Stimulated activated effector memory CD8-positive, alpha-beta T cell treated with anti-CD3 and anti-CD28 coated beads, Interleukin-12 subunit alpha, Interleukin-12 subunit beta, amount 100 ng/mL, for 72 hours (primary cell): ENCODE data around the gene RET.
A peak's percentile ranks its signal among the peaks of the same experiment; 100 is the strongest.

ENCODE experiments used
- ATAC-seq: fragments of 150-1000 bp; cut with Tn5 transposase; 2 replicates; pipeline ENCODE4 v1.10.0; 2021
- DNase-seq, 2 donors: peaks; one replicate each; pipeline ENCODE4 v3.0.0; 2021 to 2022; ENCODE audit warnings: low spot score in 2 of 2
- H3K27ac Mint-ChIP-seq: one replicate; pipeline ENCODE4 v1.8.0; 2022; ENCODE audit warnings: mild to moderate bottlenecking, mixed read lengths
- H3K36me3 Mint-ChIP-seq: one replicate; pipeline ENCODE4 v1.8.0; 2022; ENCODE audit warnings: mild to moderate bottlenecking, mixed read lengths
- H3K4me1 Mint-ChIP-seq: one replicate; pipeline ENCODE4 v1.8.0; 2022; ENCODE audit warnings: mixed read lengths
- H3K4me3 Mint-ChIP-seq: one replicate; pipeline ENCODE4 v1.8.0; 2022; ENCODE audit warnings: mild to moderate bottlenecking, mixed read lengths
- H3K9me3 Mint-ChIP-seq: one replicate; pipeline ENCODE4 v1.8.0; 2022; ENCODE audit warnings: mixed read lengths

The RET gene

DNA sequence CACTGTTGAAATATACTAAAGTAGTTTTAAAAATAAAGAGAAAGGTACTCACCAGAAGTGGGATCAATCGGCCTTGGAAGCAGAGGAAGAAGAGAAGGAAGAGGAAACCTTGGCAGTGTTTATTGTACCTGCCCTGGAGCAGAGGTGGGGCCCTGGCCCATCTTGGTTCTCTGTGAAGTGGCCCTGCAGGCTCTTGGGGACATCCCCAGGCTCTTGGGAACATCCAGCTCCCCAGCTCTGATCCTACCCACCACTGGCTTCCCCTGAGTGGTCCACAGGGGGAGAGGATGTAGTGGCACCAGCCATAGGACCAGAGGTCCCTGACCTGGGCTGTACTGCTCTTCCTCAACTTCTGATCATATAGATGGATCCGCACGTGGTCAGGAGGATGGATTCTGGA is 22.3 kb upstream of the RET start:
- ATAC-seq = no peak

DNA sequence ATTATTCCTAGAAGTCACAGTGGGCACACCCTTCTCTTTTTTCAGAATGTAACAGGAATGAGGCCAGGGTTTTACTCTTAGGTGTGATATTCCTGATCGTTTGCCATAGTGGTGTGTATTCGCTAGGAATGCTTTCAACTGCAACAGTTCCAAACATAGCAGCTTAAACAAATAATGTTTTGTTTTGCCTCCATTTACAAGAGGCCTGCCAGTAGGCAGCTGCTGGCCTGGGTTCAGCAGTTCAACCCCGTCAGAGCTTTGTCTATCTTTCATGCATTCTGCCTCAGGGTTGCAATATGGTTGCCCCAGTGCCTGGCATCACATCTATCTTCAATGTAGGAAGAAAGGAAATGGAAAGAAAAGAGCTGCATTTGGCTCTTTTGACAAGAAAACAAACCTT is 21.7 kb upstream of the RET start:
- H3K4me3 Mint-ChIP-seq = no peak overlapping the region
- peaks cover 5% of the 10 kb centered on the region for H3K4me1 Mint-ChIP-seq

More for the DNA sequence above, 22.3 kb upstream of the RET start:
- Mint-ChIP-seq H3K9me3 (no peaks in the 10 kb centered on the region), H3K4me1 (peaks cover 5% of the 10 kb centered on the region), H3K36me3 (no peaks in the 10 kb centered on the region), H3K4me3 (no peak overlapping the region), H3K27ac (no peak overlapping the region)
- DNase-seq = no peak

DNA sequence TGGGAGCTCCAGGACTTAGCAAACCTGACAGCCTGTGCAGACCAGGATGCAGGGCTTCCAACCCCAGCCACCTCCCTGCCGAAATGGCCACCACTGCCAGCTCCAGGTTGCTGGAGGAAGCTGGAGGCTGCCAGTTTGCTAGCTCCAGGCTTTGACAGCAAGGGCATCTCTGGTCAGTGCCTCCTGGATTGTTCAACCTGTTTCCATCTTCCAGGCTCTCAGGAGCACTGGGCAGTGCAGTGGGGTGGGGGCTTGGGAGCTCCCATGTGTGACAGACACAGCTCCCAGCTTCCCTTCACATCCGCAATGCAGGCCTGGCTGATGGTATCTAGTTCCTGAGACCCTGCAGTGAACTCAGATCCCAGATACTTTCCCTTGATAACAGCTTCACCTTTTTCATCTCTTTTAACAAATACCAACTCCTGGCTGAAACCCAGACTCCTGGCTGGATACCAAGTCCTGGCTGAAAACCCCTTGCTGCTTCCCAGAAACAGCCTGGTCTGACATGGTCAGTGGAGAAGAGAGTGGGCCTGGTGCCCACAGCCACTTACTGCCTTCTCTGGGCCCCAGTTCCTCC is 20.8 kb upstream of the RET start:
- no peaks in the 10 kb centered on the region for H3K9me3 Mint-ChIP-seq
- no peak for ATAC-seq
- peaks cover 5% of the 10 kb centered on the region for H3K4me1 Mint-ChIP-seq
- no peak overlapping the region for H3K4me3 Mint-ChIP-seq
- H3K36me3 Mint-ChIP-seq = no peaks in the 10 kb centered on the region
- no peak for DNase-seq
- H3K27ac Mint-ChIP-seq = no peak overlapping the region

More for the DNA sequence above, 21.7 kb upstream of the RET start:
- Mint-ChIP-seq H3K36me3 (no peaks in the 10 kb centered on the region), H3K27ac (no peak overlapping the region), H3K9me3 (no peaks in the 10 kb centered on the region)
- DNase-seq (no peak), ATAC-seq (no peak)

DNA sequence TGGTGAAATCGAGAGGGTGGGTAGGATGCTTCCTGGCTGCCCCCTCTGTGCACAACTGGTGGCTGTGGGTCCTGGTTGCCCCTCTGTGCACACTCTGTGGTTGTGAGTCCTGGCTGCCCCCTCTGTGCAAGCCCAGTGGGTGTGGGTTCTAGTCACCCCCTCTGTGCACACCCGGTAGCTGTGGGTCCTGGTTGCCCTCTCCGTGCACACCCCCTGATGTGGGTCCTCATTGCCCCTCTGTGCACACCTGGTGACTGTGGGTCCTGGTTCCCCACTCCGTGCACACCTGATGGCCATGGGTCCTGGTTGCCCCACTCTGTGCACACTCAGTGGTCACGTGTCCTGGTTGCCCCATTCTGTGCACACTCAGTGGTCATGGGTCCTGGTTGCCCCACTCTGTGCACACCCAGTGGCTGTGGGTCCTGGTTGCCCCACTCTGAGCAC is 20.3 kb upstream of the RET start:
- Mint-ChIP-seq H3K4me3 (no peak overlapping the region), H3K27ac (no peak overlapping the region)
- DNase-seq = no peak

DNA sequence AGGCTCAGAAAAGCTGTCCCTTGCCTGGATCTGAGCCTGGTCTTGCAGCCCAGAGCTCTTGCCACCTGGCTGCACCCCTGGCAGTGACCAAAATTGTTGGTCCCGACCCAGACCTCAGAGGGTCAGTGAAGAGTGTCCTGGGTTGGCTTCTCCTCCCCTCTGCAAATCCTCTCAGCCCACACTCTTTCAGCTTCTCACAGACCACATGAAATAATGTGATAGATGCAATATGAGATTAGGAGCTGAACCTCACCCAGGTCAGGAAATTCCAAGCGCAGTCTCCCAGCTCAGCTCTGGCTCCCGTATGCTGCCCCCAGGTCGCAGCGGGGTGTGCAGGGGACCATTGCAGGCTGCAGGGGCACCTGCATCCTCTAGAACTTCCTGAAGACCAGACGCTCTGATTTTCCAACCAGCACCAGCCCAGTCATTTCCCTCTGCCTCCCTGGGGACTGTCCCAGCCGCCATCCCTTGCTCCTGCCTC is 19.6 kb upstream of the RET start:
- DNase-seq (no peak), ATAC-seq (no peak)
- Mint-ChIP-seq H3K9me3 (no peaks in the 10 kb centered on the region), H3K4me3 (no peak overlapping the region), H3K36me3 (no peaks in the 10 kb centered on the region), H3K27ac (no peak overlapping the region), H3K4me1 (peaks cover 5% of the 10 kb centered on the region)

More for the DNA sequence above, 20.3 kb upstream of the RET start:
- no peaks in the 10 kb centered on the region for H3K36me3 Mint-ChIP-seq
- no peaks in the 10 kb centered on the region for H3K9me3 Mint-ChIP-seq
- peak; percentile 24 for ATAC-seq
- H3K4me1 Mint-ChIP-seq = peaks cover 5% of the 10 kb centered on the region

DNA sequence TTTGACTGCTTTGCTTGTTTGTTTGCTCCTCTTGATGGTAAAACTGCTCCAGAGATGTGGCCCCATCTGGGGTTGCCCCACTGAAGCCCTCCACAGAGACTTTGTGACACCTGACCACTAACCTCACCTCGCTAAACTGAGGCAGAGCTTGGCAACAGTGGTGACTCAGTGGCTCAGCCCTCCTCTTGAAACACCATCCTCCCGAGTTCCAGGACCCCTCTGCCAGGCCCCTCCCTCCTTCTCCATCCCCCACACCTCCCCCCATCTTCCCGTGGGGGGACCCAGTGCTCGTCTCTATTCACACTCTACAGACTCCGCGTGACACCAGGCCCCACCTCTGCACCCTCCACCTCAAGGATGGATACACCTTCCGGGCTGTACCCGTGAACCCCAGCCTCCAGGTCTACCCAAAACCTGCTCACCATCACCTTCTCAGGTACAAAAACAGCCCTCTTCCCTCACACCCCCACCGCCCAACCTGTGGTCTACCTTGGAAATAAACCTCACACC is 19.0 kb upstream of the RET start:
- DNase-seq (no peak), ATAC-seq (no peak)
- peaks cover 5% of the 10 kb centered on the region for H3K4me1 Mint-ChIP-seq
- H3K4me3 Mint-ChIP-seq = no peak overlapping the region
- no peak overlapping the region for H3K27ac Mint-ChIP-seq
- no peaks in the 10 kb centered on the region for H3K36me3 Mint-ChIP-seq
- no peaks in the 10 kb centered on the region for H3K9me3 Mint-ChIP-seq

DNA sequence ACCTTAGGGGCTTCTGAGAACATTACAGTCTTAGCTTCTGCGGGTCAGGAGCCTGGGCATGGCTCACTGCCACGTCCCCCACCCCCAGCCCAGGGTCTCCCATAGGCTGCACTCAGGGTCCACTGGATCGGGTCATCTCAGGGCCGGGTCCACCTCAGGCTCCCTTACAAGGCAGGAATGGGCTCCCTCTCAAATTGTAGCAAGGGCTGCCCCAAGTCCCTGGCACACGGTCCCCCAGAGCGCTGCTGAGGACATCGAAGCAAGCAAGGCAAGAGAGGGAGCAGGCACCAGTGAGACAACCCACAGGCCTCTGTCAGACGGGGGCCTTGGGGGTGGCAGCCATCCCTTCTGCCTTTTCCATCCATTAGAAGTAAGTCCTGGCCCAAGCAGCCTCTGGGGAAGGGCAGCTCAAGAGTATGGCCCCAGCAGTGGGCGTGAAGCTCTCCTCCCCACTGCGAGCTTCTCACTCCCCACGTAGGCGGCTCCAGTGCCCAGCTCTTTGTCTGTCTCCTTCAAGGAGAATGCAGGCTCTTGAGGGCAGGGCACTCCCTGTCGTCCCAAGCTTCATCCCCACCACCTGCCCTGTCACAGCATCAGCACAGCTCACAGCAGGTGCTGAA is 18.0 kb upstream of the RET start:
- H3K9me3 Mint-ChIP-seq = no peaks in the 10 kb centered on the region
- H3K36me3 Mint-ChIP-seq = no peaks in the 10 kb centered on the region
- no peak for ATAC-seq
- peaks cover 5% of the 10 kb centered on the region for H3K4me1 Mint-ChIP-seq
- H3K27ac Mint-ChIP-seq = no peak overlapping the region
- DNase-seq = no peak
- no peak overlapping the region for H3K4me3 Mint-ChIP-seq

DNA sequence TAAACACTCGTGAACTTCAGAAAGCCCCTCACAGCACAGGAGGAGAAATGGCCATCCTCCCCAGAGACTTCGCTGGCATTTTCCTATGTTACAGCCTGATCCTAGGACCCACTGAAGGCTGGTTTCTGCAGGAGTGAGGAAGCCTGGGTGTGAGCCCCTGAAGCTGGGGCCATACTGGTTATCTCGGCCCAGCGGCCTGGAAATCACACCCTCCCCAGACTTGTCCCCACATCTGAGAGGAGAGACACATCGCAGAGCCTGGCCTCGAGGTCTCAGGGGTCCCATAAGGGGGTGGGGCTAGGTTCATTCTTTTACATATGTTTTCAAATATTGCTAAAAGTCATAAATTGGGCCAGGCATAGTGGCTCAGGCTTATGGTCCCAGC is 17.5 kb upstream of the RET start:
- no peak for ATAC-seq
- no peaks in the 10 kb centered on the region for H3K36me3 Mint-ChIP-seq
- H3K4me3 Mint-ChIP-seq = no peak overlapping the region
- no peak overlapping the region for H3K27ac Mint-ChIP-seq
- no peaks in the 10 kb centered on the region for H3K9me3 Mint-ChIP-seq
- no peak for DNase-seq
- peaks cover 5% of the 10 kb centered on the region for H3K4me1 Mint-ChIP-seq

DNA sequence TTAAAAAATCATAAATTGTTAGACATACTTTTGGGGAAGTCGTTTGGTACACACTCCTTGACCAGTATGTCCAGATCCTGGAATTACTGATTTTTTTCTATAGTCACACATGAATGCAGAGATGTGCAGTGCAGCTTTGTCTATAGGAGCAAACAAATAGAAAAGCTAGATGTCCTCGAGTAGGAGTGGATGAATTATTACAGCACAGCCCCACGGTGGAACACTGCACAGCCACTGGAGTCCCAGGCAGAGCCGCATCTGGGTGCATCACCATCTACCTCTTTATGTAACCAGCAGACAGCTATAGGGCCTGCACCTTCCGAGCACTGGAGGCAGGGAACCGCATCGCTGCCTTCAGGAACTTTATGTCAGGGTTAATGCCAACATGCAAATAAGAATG is 17.0 kb upstream of the RET start:
- Mint-ChIP-seq H3K36me3 (no peaks in the 10 kb centered on the region), H3K9me3 (no peaks in the 10 kb centered on the region), H3K4me1 (peaks cover 5% of the 10 kb centered on the region), H3K4me3 (no peak overlapping the region), H3K27ac (no peak overlapping the region)
- DNase-seq = no peak
- no peak for ATAC-seq

DNA sequence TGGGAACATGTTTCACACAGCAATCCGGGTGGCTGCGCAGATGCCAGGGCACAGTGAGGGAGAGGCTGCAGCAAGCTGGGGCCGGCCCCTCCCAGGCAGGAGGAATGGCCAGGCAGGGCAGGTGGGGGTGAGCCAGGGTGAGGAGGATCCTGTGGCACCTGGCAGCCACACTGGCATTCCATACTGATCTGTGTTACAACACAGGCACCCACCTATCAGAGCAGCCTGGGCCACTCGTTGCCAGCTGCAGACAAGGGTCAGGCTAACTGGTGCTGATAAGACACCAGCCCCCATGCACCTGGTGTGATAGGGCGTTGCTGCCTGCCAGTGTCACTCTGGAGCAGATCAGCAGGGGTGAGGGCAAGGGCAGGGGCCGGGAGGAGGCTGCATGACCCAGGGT is 16.6 kb upstream of the RET start:
- Mint-ChIP-seq H3K36me3 (no peaks in the 10 kb centered on the region), H3K27ac (no peak overlapping the region), H3K4me1 (peaks cover 5% of the 10 kb centered on the region), H3K4me3 (no peak overlapping the region), H3K9me3 (no peaks in the 10 kb centered on the region)
- ATAC-seq (no peak), DNase-seq (no peak)

DNA sequence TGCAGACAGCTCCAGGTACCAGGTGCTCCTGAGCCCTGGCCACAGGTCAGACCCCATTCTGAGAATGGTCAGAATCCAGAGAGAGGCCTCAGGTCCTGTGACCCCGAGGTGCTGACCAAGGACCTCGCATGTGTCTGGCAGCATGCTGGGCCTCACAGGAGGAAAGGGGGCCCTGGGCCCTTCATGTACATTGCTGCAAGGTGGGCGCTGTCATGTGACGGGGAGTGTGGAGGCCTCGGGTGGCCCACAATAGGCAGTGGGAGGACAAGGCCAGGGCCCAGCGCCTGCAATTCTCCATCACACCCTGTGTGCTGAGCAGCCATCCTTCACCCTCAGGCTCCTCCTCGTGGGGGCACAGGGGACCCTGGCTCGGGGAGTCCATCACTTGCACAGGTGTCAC is 15.5 kb upstream of the RET start:
- ATAC-seq = no peak
- Mint-ChIP-seq H3K36me3 (no peaks in the 10 kb centered on the region), H3K4me3 (no peak overlapping the region), H3K27ac (no peak overlapping the region), H3K9me3 (no peaks in the 10 kb centered on the region), H3K4me1 (peaks cover 5% of the 10 kb centered on the region)
- DNase-seq = no peak

DNA sequence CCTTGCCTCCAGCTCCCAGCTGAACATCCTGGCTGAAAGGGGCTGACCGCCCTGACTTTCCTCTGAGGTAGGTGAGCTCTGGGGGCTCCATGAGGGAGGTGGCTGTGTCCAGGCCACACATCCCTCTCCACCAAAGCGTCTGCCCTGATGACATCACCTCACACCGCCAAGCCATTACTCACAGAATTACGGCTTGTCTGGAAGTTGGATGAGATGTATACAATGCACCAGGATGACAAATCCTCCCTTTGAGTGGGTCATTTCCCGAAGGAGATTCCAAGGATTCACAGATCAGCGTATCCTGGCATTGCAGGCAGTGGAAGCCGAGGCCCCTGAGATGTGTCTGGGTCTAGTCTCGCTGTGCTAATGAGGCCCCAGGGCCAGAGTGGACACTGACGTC is 15.1 kb upstream of the RET start:
- Mint-ChIP-seq H3K27ac (no peak overlapping the region), H3K36me3 (no peaks in the 10 kb centered on the region), H3K4me3 (no peak overlapping the region), H3K4me1 (peaks cover 5% of the 10 kb centered on the region), H3K9me3 (no peaks in the 10 kb centered on the region)
- DNase-seq = no peak
- no peak for ATAC-seq

DNA sequence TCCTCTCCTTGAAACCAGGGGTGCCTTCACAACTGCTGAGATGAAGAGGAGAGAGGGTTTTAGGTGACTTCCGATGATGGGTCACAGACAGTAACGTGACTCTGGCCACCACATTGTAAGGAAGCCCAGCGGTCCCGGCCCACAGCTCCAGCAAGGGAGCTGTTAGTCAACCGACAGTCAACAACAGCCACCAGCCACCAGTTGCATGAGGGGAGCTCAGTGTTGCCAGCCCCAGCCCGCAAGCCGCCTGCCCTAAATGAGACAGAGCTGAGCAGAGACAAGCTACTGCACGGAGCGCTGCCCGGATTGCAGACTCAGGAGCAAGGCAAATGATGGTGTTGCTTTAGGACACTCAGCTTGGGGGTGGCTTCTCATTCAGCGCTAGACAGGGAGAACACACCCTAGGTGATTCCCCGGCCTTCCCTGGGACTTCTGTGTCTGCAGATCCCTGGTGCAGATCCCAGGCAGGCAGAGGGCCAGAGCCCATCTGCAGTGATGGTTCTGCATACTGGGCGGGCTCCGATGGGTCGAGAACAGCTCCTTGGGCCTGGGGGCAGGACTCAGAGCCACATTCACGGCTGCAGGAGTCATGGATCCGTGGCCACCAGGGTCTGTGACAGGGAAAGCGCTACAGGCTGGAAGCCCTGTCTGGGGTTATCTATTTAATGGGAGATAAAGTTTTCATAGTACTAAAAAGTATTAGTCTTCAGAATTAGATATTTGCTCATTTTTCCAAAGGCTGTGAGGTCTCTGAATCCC is 14.3 kb upstream of the RET start:
- peaks cover 5% of the 10 kb centered on the region for H3K4me1 Mint-ChIP-seq
- ATAC-seq (no peak), DNase-seq (no peak)
- no peak overlapping the region for H3K27ac Mint-ChIP-seq
- H3K9me3 Mint-ChIP-seq = no peaks in the 10 kb centered on the region
- no peaks in the 10 kb centered on the region for H3K36me3 Mint-ChIP-seq
- no peak overlapping the region for H3K4me3 Mint-ChIP-seq

DNA sequence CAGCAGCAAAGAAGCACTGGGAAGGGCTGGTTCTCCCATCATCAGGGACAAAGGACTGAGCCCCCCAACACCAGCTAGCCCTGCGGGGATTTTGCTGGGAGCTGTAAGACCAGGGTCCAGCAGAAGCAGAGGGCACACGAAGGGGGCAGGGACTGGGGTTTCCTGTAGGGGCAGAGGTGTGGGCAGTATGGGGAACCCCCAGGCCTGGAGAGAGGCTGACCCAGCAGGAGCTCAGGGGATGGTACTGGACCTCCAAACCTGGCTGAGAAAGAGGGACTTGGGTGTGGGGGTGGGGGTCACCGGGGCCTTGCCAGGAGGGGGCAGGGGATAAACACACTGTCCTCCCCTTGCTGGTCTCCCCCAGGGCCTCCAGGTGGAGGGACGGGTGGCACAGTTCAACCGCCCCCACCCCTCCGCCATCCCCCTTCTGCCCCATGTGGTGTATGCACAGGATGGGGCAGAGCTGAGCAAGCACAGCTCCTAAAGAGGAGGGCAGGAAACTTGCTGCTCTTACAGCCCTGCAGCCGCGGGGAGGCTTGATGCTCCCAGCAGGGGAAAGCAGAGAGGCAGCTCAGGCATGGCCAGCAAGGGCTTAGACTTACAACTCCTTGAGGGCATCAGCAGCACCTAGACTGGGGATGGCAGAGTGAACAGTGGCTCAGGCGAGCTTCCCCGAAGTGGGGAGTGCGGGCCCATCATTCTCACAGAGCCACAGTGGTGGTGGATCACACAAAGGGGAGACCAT is 12.4 kb upstream of the RET start:
- no peaks in the 10 kb centered on the region for H3K36me3 Mint-ChIP-seq
- DNase-seq = no peak
- H3K4me3 Mint-ChIP-seq = no peak overlapping the region
- H3K9me3 Mint-ChIP-seq = no peaks in the 10 kb centered on the region
- ATAC-seq = no peak
- no peaks in the 10 kb centered on the region for H3K4me1 Mint-ChIP-seq
- no peak overlapping the region for H3K27ac Mint-ChIP-seq

DNA sequence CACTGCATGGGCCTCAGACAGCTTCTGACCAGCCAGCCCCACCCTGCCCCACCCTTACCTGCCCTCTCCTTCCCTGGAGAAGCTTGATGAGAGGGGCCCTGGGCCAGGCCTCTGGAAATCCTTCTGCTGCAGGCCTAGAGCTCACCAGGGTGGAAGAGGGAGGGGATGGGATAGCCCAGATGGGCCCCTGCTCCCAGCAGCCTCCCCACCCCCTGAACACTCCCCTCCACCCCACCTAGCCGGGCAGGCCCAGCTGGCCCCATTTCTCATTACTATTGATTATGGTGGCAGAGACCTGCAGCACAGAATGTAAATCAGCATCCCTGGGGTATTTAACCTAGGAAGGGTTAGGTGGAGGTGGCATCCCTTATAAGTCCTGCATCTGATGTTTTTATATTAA is 11.6 kb upstream of the RET start:
- DNase-seq = no peak
- H3K4me1 Mint-ChIP-seq = no peaks in the 10 kb centered on the region
- ATAC-seq = no peak
- no peaks in the 10 kb centered on the region for H3K9me3 Mint-ChIP-seq
- H3K36me3 Mint-ChIP-seq = no peaks in the 10 kb centered on the region
- no peak overlapping the region for H3K27ac Mint-ChIP-seq
- H3K4me3 Mint-ChIP-seq = no peak overlapping the region
